T-cell (primary cell): Measurements from ENCODE around the gene CASZ1. TPM values are rescaled to one million over a fixed set of nuclear protein-coding genes. Genes with fewer than 3 reads are reported as not detected.

ENCODE experiments used
- ATAC-seq, 4 experiments: fragments of 200-7000 bp in 3 of 4; fragments of 150-1000 bp in 1 of 4; cut with Tn5 transposase; replicated peaks in 1 of 4; 1 replicate in 3 of 4; 2 replicates in 1 of 4; pipeline ENCODE4 v1.10.0; 2021; ENCODE audit warnings: moderate library complexity in 3 of 4, mild to moderate bottlenecking in 2 of 4, moderate number of reproducible peaks in 1 of 4
- CTCF ChIA-PET, 2 donors: fragments of 300-600 bp; sonication (Branson Sonifier 250); formaldehyde crosslinking; loops; one replicate each; lab custom pipeline; 2022; ENCODE audit warnings: antibody characterized with exemption in 2 of 2; lab: Charles Lee
- POLR2A ChIA-PET, 2 donors: fragments of 300-600 bp; sonication (Branson Sonifier 250); formaldehyde crosslinking; loops; one replicate each; lab custom pipeline; 2022; ENCODE audit warnings: antibody characterized with exemption in 2 of 2; lab: Charles Lee
- DNase-seq, 35 experiments: peaks; one replicate each; pipeline versions ENCODE4 v3.0.0 to v3.0.0-alpha.2; 2013 to 2023
- H3K27ac ChIP-seq: one replicate; pipeline ENCODE4 v1.5.1; 2013; ENCODE audit warnings: low read length
- H3K27me3 ChIP-seq, 2 experiments: replicated peaks in 1 of 2; 1 replicate in 1 of 2; 2 replicates in 1 of 2; pipeline versions ENCODE4 v1.6.1 to v1.7.0; 2013; ENCODE audit warnings: low read length in 1 of 2, mixed read lengths in 1 of 2; ENCODE audit not compliant: control insufficient read depth in 2 of 2, insufficient read depth in 2 of 2; ENCODE audit errors: extremely low read depth in 1 of 2
- H3K36me3 ChIP-seq, 2 donors: 1 replicate in 1 of 2; 2 replicates in 1 of 2; pipeline versions ENCODE4 v1.6.1 to v1.7.0; 2013; ENCODE audit warnings: low read length in 1 of 2; ENCODE audit not compliant: control insufficient read depth in 2 of 2, insufficient read depth in 1 of 2; ENCODE audit errors: extremely low read depth in 1 of 2
- H3K4me1 ChIP-seq, 2 experiments: 1 replicate in 1 of 2; 2 replicates in 1 of 2; pipeline versions ENCODE4 v1.6.1 to v1.7.0; 2013; ENCODE audit warnings: low read length in 2 of 2, mixed read lengths in 1 of 2; ENCODE audit not compliant: insufficient read depth in 2 of 2, control insufficient read depth in 1 of 2; ENCODE audit errors: extremely low read depth in 1 of 2
- H3K4me3 ChIP-seq, 2 donors: 1 replicate in 1 of 2; 2 replicates in 1 of 2; pipeline versions ENCODE4 v1.5.1 to v1.7.0; 2013; ENCODE audit warnings: mild to moderate bottlenecking in 2 of 2, low read length in 1 of 2, moderate library complexity in 1 of 2; ENCODE audit not compliant: control insufficient read depth in 1 of 2; ENCODE audit errors: extremely low read depth in 1 of 2
- H3K9me3 ChIP-seq: 2 replicates; pipeline ENCODE4 v1.7.0; 2013
- H3K27ac Mint-ChIP-seq, 2 donors: one replicate each; pipeline ENCODE4 v1.8.0; 2020 to 2021; ENCODE audit warnings: mild to moderate bottlenecking in 2 of 2, mixed read lengths in 2 of 2
- H3K27me3 Mint-ChIP-seq, 2 donors: one replicate each; pipeline ENCODE4 v1.8.0; 2021 to 2022; ENCODE audit warnings: mixed read lengths in 2 of 2
- H3K36me3 Mint-ChIP-seq: one replicate; pipeline ENCODE4 v1.8.0; 2021; ENCODE audit warnings: mixed read lengths
- H3K4me1 Mint-ChIP-seq, 3 donors: one replicate each; pipeline ENCODE4 v1.8.0; 2020 to 2022; ENCODE audit warnings: mixed read lengths in 3 of 3, mild to moderate bottlenecking in 1 of 3
- H3K4me3 Mint-ChIP-seq, 3 donors: one replicate each; pipeline ENCODE4 v1.8.0; 2020 to 2022; ENCODE audit warnings: mild to moderate bottlenecking in 3 of 3, mixed read lengths in 3 of 3, moderate library complexity in 3 of 3
- H3K9me3 Mint-ChIP-seq, 3 donors: one replicate each; pipeline ENCODE4 v1.8.0; 2020 to 2022; ENCODE audit warnings: mixed read lengths in 3 of 3
- WGBS: methylation state at CpG from one replicate; pipeline ENCODE4 v1.1.5; 2013; ENCODE audit warnings: missing lambda C conversion rate; ENCODE audit not compliant: insufficient coverage; 5-methylcytosine and 5-hydroxymethylcytosine counted together
- total RNA-seq, 35 experiments: library from RNA in 6 of 35; stranded (reverse) in 6 of 35; fragments of 120-200 nt in 1 of 35; gene quantifications; one replicate each; pipeline versions ENCODE4 v1.2.1 to v1.2.4 and lab custom pipeline; 2013 to 2026

Gene CASZ1
- total RNA-seq, 5 donors from 2014 or later (not counting 1 experiment from before 2014, with no cell fraction given): 12.9 to 23.0 (median 14.3) TPM

DNA sequence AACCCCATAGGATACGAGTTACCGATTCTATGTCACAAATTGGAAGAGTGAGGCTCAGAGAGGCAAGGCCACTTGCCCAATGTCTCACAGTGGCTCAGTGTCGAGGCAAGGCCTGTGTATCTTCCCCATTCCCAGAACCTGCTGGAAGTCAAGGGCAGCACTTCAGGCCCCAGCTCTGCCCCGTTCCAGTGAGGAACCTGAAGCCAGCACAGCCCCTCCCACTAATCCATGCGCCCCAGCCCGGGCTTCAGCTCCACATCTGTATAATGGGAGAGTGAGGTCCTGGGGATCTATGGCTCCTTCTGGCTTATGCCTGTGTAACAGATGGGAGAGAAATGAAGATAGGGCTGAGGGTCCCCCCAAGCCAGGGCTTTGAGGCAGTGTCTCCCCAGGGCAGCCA is 56.3 kb downstream of the CASZ1 start:
- DNase-seq: no peak
- CTCF ChIA-PET: interaction anchor here in 1 of 2 donors (0.6 kb wide), 1 partner anchor 44 kb away, joined by 8 read pairs; no protein-coding TSS in a partner anchor
- H3K36me3 Mint-ChIP-seq: no peaks in the 10 kb centered on the region
- H3K9me3 ChIP-seq: no peaks in the 10 kb centered on the region
- H3K27ac ChIP-seq: no peak overlapping the region
- no peaks in the 10 kb centered on the region for H3K4me1 Mint-ChIP-seq
- H3K4me3 Mint-ChIP-seq: no peak overlapping the region
- 92% methylated on average over 2 of the region's 6 CpGs for WGBS
- no peaks in the 10 kb centered on the region for H3K36me3 ChIP-seq
- no peak overlapping the region for H3K4me3 ChIP-seq
- peaks cover 0 to 23% of the 10 kb centered on the region in 2 experiments for H3K27me3 ChIP-seq
- H3K4me1 ChIP-seq: no peaks in the 10 kb centered on the region
- no peak for ATAC-seq
- peaks cover 0 to 7% of the 10 kb centered on the region in 2 donors for H3K27me3 Mint-ChIP-seq
- H3K9me3 Mint-ChIP-seq: no peaks in the 10 kb centered on the region
- H3K27ac Mint-ChIP-seq: no peak overlapping the region
- POLR2A ChIA-PET: no interaction called here

GRCh38 chr1:10739589-10739988 is 56.9 kb downstream of the CASZ1 start:
- H3K4me1 ChIP-seq: no peaks in the 10 kb centered on the region
- Mint-ChIP-seq H3K27ac (no peak overlapping the region), H3K4me1 (no peaks in the 10 kb centered on the region), H3K27me3 (peaks cover 0 to 7% of the 10 kb centered on the region in 2 donors), H3K4me3 (no peak overlapping the region), H3K9me3 (no peaks in the 10 kb centered on the region), H3K36me3 (no peaks in the 10 kb centered on the region)
- no peaks in the 10 kb centered on the region for H3K36me3 ChIP-seq
- ChIA-PET CTCF (no interaction called here), POLR2A (no interaction called here)
- no peak overlapping the region for H3K4me3 ChIP-seq
- DNase-seq: no peak
- peaks cover 0 to 23% of the 10 kb centered on the region in 2 experiments for H3K27me3 ChIP-seq
- no peaks in the 10 kb centered on the region for H3K9me3 ChIP-seq
- 77% methylated on average over 7 of the region's 8 CpGs for WGBS
- no peak for ATAC-seq
- no peak overlapping the region for H3K27ac ChIP-seq

DNA sequence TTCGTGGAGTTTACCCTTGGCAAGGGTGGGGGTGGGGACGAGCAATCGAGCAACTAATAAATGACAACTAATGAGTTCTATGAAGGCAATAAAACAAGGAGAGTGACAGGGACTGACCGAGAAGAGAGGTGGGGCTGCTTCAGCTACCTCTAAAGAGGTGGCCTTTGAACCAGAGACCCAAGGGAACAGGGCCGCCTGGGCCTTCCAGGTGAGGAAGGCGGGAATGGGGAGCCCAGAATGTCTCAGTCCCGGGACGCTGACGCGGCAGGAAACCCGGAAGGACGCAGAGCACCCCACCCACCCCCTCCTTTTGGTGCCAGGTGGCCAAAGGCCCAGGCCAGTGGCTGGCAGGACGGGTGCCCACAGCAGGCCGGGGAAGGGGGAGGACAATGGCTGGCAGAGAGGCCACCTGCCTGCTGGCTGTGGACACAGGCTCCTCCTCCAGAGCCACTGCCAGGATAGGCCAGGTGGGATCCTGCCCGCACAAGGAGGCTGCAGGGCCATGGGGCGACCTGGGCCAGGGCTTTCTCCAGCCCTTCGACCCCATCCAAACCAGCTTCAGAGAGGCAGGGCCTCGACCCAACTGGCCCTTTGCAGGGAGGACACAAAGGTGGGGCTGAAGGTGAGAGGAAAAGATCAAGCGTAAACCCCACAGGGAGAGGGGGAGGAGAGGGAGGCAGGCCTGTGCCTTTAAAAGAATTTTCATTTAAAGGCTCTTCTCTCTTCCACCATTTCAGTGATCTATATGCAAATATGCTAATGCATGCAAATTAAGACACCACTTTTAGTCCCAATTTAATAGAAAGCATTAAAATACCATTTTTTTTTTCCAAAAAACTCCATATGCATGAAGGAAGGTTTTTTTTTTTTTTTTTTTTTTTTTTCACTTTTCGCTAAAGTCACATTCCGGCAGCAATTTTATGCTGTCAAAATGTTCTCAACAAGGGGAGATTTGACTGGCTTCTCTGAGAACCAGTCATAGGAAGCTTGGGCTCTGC is 58.1 kb downstream of the CASZ1 start:
- no peak overlapping the region for H3K27ac Mint-ChIP-seq
- no peaks in the 10 kb centered on the region for H3K9me3 Mint-ChIP-seq
- Histone ChIP-seq H3K9me3 (no peaks in the 10 kb centered on the region), H3K4me1 (no peaks in the 10 kb centered on the region), H3K27ac (no peak overlapping the region), H3K27me3 (peaks cover 0 to 27% of the 10 kb centered on the region in 2 experiments), H3K4me3 (no peak overlapping the region), H3K36me3 (no peaks in the 10 kb centered on the region)
- POLR2A ChIA-PET: no interaction called here
- CTCF ChIA-PET: interaction anchor here in 1 of 2 donors (0.7 kb wide), 1 partner anchor 25 kb away, joined by 4 read pairs; no protein-coding TSS in a partner anchor
- H3K36me3 Mint-ChIP-seq: no peaks in the 10 kb centered on the region
- DNase-seq (no peak), ATAC-seq (no peak)
- no peaks in the 10 kb centered on the region for H3K4me1 Mint-ChIP-seq
- no peak overlapping the region for H3K4me3 Mint-ChIP-seq
- H3K27me3 Mint-ChIP-seq: peaks cover 0 to 7% of the 10 kb centered on the region in 2 donors
- 80% methylated on average over 9 of the region's 21 CpGs for WGBS

DNA sequence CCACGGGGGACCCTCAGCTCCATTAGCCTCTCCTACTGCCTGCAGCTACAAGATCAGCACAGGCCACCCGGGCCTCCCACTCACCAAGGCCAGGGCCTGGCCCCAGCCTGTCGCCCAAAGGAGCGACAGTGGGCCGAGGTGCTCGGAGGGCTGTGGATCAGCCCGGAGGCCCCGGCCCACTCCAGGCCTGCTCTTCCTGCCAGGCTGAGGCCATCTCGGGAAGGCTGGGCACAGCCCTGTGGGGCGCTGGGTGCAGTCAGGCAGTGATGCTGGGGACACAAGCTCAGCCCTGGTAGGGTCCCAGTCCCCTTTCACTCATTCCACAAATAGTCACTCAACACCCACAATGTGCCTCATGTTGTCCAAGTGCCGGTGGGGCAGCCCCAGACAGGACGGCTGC is 58.8 kb downstream of the CASZ1 start:
- ChIA-PET CTCF (interaction anchor here in 1 of 2 donors (0.7 kb wide), 1 partner anchor 24 kb away, joined by 4 read pairs; no protein-coding TSS in a partner anchor), POLR2A (no interaction called here)
- H3K36me3 ChIP-seq: no peaks in the 10 kb centered on the region
- Mint-ChIP-seq H3K36me3 (no peaks in the 10 kb centered on the region), H3K9me3 (no peaks in the 10 kb centered on the region), H3K27ac (no peak overlapping the region), H3K27me3 (peaks cover 0 to 3% of the 10 kb centered on the region in 2 donors), H3K4me3 (no peak overlapping the region), H3K4me1 (no peaks in the 10 kb centered on the region)
- no peaks in the 10 kb centered on the region for H3K9me3 ChIP-seq
- ATAC-seq (no peak), DNase-seq (no peak)
- H3K4me3 ChIP-seq: no peak overlapping the region
- no peak overlapping the region for H3K27ac ChIP-seq
- H3K27me3 ChIP-seq: peaks cover 0 to 26% of the 10 kb centered on the region in 2 experiments
- WGBS: 89% methylated on average over 8 of the region's 12 CpGs
- no peaks in the 10 kb centered on the region for H3K4me1 ChIP-seq

DNA sequence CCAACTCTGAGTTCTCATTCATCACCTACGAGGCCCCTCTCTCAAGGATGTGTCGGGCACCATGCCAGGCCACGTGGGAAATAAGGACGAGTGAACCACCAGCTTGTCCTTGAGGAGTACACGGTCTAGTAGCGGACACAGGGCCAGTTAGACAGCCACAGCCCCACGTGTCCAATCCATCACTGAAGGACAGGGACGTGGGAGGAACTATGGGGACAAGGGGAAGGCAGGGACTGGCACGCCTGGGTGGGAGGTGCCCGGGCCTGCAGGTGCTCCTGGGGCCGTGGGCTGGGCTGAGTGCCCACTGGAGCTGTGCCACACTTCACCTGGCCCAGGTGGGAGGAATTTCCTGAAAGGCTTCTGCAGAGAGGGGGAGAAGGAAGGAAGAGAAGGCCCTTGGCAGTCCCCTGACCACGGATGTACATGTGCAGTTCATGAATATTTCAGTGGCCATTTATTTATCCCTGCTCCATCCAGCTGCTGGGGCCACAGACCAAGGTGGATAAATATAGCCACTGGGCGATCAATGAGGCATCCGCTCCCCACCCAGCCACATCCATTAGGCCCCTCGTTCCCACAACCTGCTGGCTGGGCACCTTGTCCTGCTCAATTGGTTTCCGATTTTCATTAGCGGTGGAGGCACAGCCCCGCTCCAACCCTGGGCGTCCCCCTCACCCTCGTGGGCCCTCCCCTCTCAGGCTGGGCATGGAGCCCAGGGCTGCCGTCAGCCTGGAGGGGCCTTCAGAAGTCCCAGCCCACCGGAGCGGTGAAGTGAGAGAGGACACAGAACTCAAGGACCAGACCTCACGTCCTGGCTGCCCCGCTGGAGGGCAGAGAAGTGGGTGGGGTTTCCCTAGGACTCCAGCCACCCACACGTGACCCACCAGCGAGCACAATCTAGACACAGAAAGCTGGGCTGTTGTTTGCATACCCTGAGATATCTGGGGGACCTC is 59.5 kb downstream of the CASZ1 start:
- no peak overlapping the region for H3K27ac ChIP-seq
- no peak overlapping the region for H3K4me3 ChIP-seq
- no peak for ATAC-seq
- H3K36me3 ChIP-seq: no peaks in the 10 kb centered on the region
- Mint-ChIP-seq H3K27me3 (no peaks in the 10 kb centered on the region), H3K4me3 (no peak overlapping the region), H3K9me3 (no peaks in the 10 kb centered on the region), H3K36me3 (no peaks in the 10 kb centered on the region), H3K27ac (no peak overlapping the region), H3K4me1 (no peaks in the 10 kb centered on the region)
- peaks cover 0 to 30% of the 10 kb centered on the region in 2 experiments for H3K27me3 ChIP-seq
- H3K4me1 ChIP-seq: no peaks in the 10 kb centered on the region
- DNase-seq: no peak
- POLR2A ChIA-PET: no interaction called here
- no peaks in the 10 kb centered on the region for H3K9me3 ChIP-seq
- 68% methylated on average over 17 of the region's 27 CpGs for WGBS
- CTCF ChIA-PET: no interaction called here
